ENCODE data around the gene IFIT3. TPM values are rescaled to one million over a fixed set of nuclear protein-coding genes. Genes with fewer than 3 reads are reported as not detected.

The IFIT3 gene
- total and polyA plus RNA-seq, 2 donors from 2014 or later, result 14.7 to 20.1 TPM

DNA sequence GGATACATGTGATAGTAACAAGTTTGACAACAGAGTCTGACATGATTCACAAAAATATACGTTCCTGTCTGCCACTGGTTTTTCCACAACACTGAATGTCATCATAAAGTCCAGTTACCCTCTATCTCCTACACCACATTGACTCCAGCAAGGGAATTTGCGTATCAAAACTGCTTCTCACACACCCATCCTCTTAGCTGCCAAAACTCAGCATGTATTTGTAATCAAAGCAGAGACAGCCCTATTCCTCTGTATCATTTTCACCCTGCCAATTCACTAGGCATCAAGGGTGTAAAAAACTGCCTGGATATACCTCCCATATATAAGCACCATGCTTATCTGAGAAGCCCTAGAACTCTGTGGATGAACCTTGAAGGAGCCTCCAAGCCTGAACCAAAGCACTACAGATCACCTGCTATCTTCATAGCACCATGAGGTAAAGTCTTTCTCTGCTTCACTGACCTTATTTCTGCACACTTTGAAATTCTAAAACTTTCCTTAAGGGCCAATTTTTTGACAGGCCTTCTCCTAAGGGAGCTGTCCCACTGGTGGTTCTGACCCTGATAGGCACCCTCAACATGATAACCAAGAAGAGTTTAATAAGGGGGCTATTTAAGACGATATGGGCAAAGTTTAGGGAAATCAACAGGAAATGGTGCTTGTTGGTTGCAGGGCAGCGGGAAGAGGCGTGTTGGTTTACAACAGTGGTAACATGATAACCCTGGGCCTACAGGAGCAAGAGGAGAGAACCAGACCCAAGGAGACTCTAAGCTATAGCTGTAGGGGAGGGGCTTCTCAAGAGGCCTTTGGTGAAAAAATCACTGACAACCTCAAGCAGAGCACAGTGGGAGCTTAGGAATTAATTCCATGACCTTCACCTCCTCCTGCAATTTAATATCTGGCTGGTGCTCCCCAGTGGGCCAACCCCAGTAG, 50.2 kb downstream of the IFIT3 start, which contains the start of gene IFIT1B:
TSS of gene IFIT1B (plus strand) at position 352 of the 933 bp plus-strand sequence. CDS start at position 432, 80 bp downstream.
- intact Hi-C loops (cut with DNase I), result no loop called here
- H3K36me3 ChIP-seq (ENCODE audit: control insufficient read depth in 2 of 3, insufficient read depth in 3 of 3, low read length in 3 of 3), result no peaks in the 10 kb centered on the region
- no peaks in the 10 kb centered on the region for H3K9me3 ChIP-seq (ENCODE audit: control insufficient read depth in 2 of 3, insufficient read depth in 1 of 3, low read length in 3 of 3)
- DNase-seq, result peak in 1 of 5 donors; percentile 15
- H3K9ac ChIP-seq (ENCODE audit: low read length in 3 of 3), result no peak within 1 kb of the TSS
- H3K4me3 ChIP-seq (ENCODE audit: low read length in 3 of 3), result no peak within 1 kb of the TSS
- no peak for FAIRE-seq
- H3K27me3 ChIP-seq (ENCODE audit: control insufficient read depth, insufficient read depth, low read length), result no peaks in the 10 kb centered on the region
- H3K4me1 ChIP-seq (ENCODE audit: control insufficient read depth in 2 of 3, insufficient read depth in 2 of 3, low read depth in 1 of 3, low read length in 3 of 3), result peaks cover 0 to 18% (median 16%) of the 10 kb centered on the region in 3 donors
- TF ChIP-seq, protein P1, sequence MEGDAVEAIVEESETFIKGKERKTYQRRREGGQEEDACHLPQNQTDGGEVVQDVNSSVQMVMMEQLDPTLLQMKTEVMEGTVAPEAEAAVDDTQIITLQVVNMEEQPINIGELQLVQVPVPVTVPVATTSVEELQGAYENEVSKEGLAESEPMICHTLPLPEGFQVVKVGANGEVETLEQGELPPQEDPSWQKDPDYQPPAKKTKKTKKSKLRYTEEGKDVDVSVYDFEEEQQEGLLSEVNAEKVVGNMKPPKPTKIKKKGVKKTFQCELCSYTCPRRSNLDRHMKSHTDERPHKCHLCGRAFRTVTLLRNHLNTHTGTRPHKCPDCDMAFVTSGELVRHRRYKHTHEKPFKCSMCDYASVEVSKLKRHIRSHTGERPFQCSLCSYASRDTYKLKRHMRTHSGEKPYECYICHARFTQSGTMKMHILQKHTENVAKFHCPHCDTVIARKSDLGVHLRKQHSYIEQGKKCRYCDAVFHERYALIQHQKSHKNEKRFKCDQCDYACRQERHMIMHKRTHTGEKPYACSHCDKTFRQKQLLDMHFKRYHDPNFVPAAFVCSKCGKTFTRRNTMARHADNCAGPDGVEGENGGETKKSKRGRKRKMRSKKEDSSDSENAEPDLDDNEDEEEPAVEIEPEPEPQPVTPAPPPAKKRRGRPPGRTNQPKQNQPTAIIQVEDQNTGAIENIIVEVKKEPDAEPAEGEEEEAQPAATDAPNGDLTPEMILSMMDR (IDR thresholded peaks at IDR 0.05; ENCODE audit: borderline replicate concordance, extremely low read depth, insufficient read depth), result no peak
- H3K27ac ChIP-seq (ENCODE audit: low read depth in 2 of 2, low read length in 2 of 2), result no peak within 1 kb of the TSS

DNA sequence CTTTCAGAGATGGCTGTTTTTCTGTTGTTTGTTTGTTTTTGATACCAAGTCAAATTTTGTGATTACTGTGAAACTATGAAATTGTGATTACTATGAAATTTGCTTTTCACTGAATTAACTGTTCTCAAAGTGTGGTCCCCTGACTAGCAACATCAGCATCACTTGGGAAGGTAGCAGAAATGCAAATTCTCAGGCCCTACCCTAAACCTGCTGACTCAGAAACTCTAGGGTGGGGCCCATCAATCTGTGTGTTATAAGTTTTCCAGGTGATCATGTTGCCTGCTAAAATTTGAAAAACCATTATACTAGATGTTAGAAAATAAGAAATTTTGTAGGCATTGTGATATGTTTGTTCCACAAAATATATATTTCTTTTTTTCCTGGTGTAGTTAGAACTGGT, 51.3 kb downstream of the IFIT3 start:
- no peaks in the 10 kb centered on the region for H3K36me3 ChIP-seq (ENCODE audit: control insufficient read depth in 2 of 3, insufficient read depth in 3 of 3, low read length in 3 of 3)
- H3K4me3 ChIP-seq (ENCODE audit: low read length in 3 of 3), result no peak overlapping the region
- FAIRE-seq, result no peak
- no peak overlapping the region for H3K9ac ChIP-seq (ENCODE audit: low read length in 3 of 3)
- H3K9me3 ChIP-seq (ENCODE audit: control insufficient read depth in 2 of 3, insufficient read depth in 1 of 3, low read length in 3 of 3), result no peaks in the 10 kb centered on the region
- H3K27ac ChIP-seq (ENCODE audit: low read depth in 2 of 2, low read length in 2 of 2), result no peak overlapping the region
- H3K27me3 ChIP-seq (ENCODE audit: control insufficient read depth, insufficient read depth, low read length), result no peaks in the 10 kb centered on the region
- DNase-seq, result no peak
- intact Hi-C loops (cut with DNase I), result no loop called here
- peaks cover 0 to 10% (median 9%) of the 10 kb centered on the region in 3 donors for H3K4me1 ChIP-seq (ENCODE audit: control insufficient read depth in 2 of 3, insufficient read depth in 2 of 3, low read depth in 1 of 3, low read length in 3 of 3)
- TF ChIP-seq, protein P1 (IDR thresholded peaks at IDR 0.05; ENCODE audit: borderline replicate concordance, extremely low read depth, insufficient read depth), result no peak

DNA sequence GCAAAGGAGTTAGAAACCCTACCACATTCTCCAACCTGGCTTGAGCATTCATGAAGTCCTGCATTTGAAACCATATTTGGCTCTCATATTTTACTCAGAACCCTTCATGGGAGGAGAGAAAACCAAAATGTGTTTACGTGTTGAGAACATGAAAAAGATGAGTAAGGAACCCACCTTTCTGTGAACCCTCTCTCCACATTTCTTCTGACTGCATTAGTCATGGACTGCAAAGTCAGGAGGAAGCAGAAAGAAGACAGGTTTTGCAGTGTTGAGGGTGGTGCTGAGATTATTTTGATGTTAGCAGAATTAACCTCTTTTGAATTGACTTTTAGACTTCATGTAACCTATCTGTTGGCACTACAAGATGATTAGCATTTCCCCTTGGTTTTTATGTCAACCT, 55.0 kb downstream of the IFIT3 start:
- TF ChIP-seq, protein P1 (IDR thresholded peaks at IDR 0.05; ENCODE audit: borderline replicate concordance, extremely low read depth, insufficient read depth), result no peak
- FAIRE-seq (no peak), DNase-seq (no peak)
- H3K4me1 ChIP-seq (ENCODE audit: control insufficient read depth in 2 of 3, insufficient read depth in 2 of 3, low read depth in 1 of 3, low read length in 3 of 3), result no peaks in the 10 kb centered on the region
- no peak overlapping the region for H3K4me3 ChIP-seq (ENCODE audit: low read length in 3 of 3)
- H3K9ac ChIP-seq (ENCODE audit: low read length in 3 of 3), result no peak overlapping the region
- no peak overlapping the region for H3K27ac ChIP-seq (ENCODE audit: low read depth in 2 of 2, low read length in 2 of 2)
- no peaks in the 10 kb centered on the region for H3K27me3 ChIP-seq (ENCODE audit: control insufficient read depth, insufficient read depth, low read length)
- H3K36me3 ChIP-seq (ENCODE audit: control insufficient read depth in 2 of 3, insufficient read depth in 3 of 3, low read length in 3 of 3), result no peaks in the 10 kb centered on the region
- intact Hi-C loops (cut with DNase I), result no loop called here
- no peaks in the 10 kb centered on the region for H3K9me3 ChIP-seq (ENCODE audit: control insufficient read depth in 2 of 3, insufficient read depth in 1 of 3, low read length in 3 of 3)

Data from kidney (tissue), 14 donors.